Spleen (tissue), 11 donors: Measurements from ENCODE around the gene PITX1. TPM values are rescaled to one million over a fixed set of nuclear protein-coding genes. Genes with fewer than 3 reads are reported as not detected.

Experiments used
- DNase-seq: peaks from one replicate; pipeline ENCODE4 v3.0.0-alpha.2; 2020
- H3K27ac ChIP-seq, 8 donors: fragments of 200-600 bp; sonication (generic) in 7 of 8; 1 replicate in 4 of 8; 2 replicates in 4 of 8; pipeline versions ENCODE4 v1.5.0 to v1.8.0; 2016 to 2021; ENCODE audit warnings: inconsistent platforms in 4 of 8, mild to moderate bottlenecking in 4 of 8, moderate library complexity in 1 of 8
- H3K27me3 ChIP-seq, 7 donors: fragments of 200-600 bp; sonication (generic) in 6 of 7; replicated peaks in 1 of 7; 1 replicate in 4 of 7; 2 replicates in 3 of 7; pipeline versions ENCODE4 v1.5.0 to v1.8.0; 2016 to 2021; ENCODE audit warnings: inconsistent platforms in 3 of 7, mild to moderate bottlenecking in 1 of 7
- H3K36me3 ChIP-seq, 6 donors: fragments of 200-600 bp; sonication (generic) in 5 of 6; 1 replicate in 4 of 6; 2 replicates in 2 of 6; pipeline versions ENCODE4 v1.5.0 to v1.8.0; 2016 to 2021; ENCODE audit warnings: inconsistent platforms in 2 of 6
- H3K4me1 ChIP-seq, 6 donors: fragments of 200-600 bp; sonication (generic) in 5 of 6; 1 replicate in 3 of 6; 2 replicates in 3 of 6; pipeline versions ENCODE4 v1.5.0 to v1.8.0; 2016 to 2021; ENCODE audit warnings: inconsistent platforms in 3 of 6
- H3K4me3 ChIP-seq, 8 donors: fragments of 200-600 bp; sonication (generic) in 7 of 8; 1 replicate in 4 of 8; 2 replicates in 4 of 8; pipeline versions ENCODE4 v1.5.0 to v1.8.0; 2016 to 2021; ENCODE audit warnings: inconsistent platforms in 4 of 8, mild to moderate bottlenecking in 4 of 8, moderate library complexity in 2 of 8
- H3K9me3 ChIP-seq, 8 donors: fragments of 200-600 bp; sonication (generic) in 7 of 8; 1 replicate in 4 of 8; 2 replicates in 4 of 8; pipeline versions ENCODE4 v1.5.0 to v1.8.0; 2016 to 2021; ENCODE audit warnings: inconsistent platforms in 4 of 8
- POLR2A ChIP-seq, 3 donors: fragments of 450-650 bp; IDR thresholded peaks; one replicate each; pipeline ENCODE4 v1.5.1; 2017; ENCODE audit warnings: antibody characterized with exemption in 3 of 3, mild to moderate bottlenecking in 1 of 3
- POLR2AphosphoS5 ChIP-seq, 3 donors: sonication (generic); formaldehyde crosslinking; IDR thresholded peaks; one replicate each; pipeline ENCODE4 v1.5.1; 2017; ENCODE audit warnings: antibody characterized with exemption in 3 of 3
- WGBS, 5 donors: extraction: QIAGEN DNeasy Blood & Tissue Kit in 3 of 5; methylation state at CpG; one replicate each; pipeline versions ENCODE4 v1.1.5 to v1.1.7; 2013 to 2018; 5-methylcytosine and 5-hydroxymethylcytosine counted together
- intact Hi-C: fragments of 100-400 bp; cut with DNase I; formaldehyde crosslinking; loops from one replicate; pipeline ENCODE4 v1.15.0; 2023; ENCODE audit warnings: low total_unique reads
- polyA plus RNA-seq, 3 donors: library from polyadenylated mRNA; stranded (reverse); fragments of 200-250 nt; gene quantifications; one replicate each; pipeline ENCODE4 v1.2.1, GENCODE V29; 2013
- total RNA-seq, 7 donors: library from RNA; depleted of rRNA in 3 of 7; stranded (reverse); fragments of >200 nt in 3 of 7; fragmentation: NEBNext Ultra II Directional in 4 of 7; extraction: Animal tissue kit (Norgen Biotek cat#: 25700) in 4 of 7; gene quantifications; one replicate each; pipeline versions ENCODE4 v1.1.0 to v1.2.1, GENCODE V29; 2016 to 2021
- TF ChIP-seq, protein P1 (sequence below), 11 experiments: fragments of 200-600 bp in 7 of 11; fragments of 450-650 bp in 4 of 11; sonication (generic) in 4 of 11; IDR thresholded peaks in 8 of 11; conservative IDR thresholded peaks in 3 of 11; 1 replicate in 7 of 11; 2 replicates in 4 of 11; pipeline versions ENCODE4 v1.4.0 to v1.8.0; 2016 to 2021; ENCODE audit warnings: antibody characterized with exemption in 11 of 11, inconsistent platforms in 4 of 11, mild to moderate bottlenecking in 1 of 11
- donor health status: healthy with polysubstance abuse.
- donor health status: DM: no; HTN: no; CAD: no; lungs with moderate emphysema.
- donor health status: DM: no; HTN: no; CAD: no.
- donor health status: Bipolar disorder and iron deficiency.
- donor health status: healthy.
- donor health status: DM: no; HTN: no; CAD: no.
- donor health status: DM: yes; HTN: yes; CAD: no.

The PITX1 gene
- total and polyA plus RNA-seq, 10 donors, result 0.04 to 0.98 (median 0.24) TPM; not detected in 6

GRCh38 chr5:134989266-134989830 is 44.7 kb downstream of the PITX1 start:
- H3K27me3 ChIP-seq, result no peaks in the 10 kb centered on the region
- DNase-seq, result no peak
- intact Hi-C loops, result no loop called here
- H3K9me3 ChIP-seq, result peaks cover 0 to 2% (median 0%) of the 10 kb centered on the region in 8 donors
- H3K36me3 ChIP-seq, result no peaks in the 10 kb centered on the region
- no peak overlapping the region for H3K4me3 ChIP-seq
- H3K27ac ChIP-seq, result no peak overlapping the region
- TF ChIP-seq POLR2AphosphoS5 (IDR thresholded peaks at IDR 0.05) (no peak), POLR2A (IDR thresholded peaks at IDR 0.05) (no peak)
- TF ChIP-seq, protein P1, sequence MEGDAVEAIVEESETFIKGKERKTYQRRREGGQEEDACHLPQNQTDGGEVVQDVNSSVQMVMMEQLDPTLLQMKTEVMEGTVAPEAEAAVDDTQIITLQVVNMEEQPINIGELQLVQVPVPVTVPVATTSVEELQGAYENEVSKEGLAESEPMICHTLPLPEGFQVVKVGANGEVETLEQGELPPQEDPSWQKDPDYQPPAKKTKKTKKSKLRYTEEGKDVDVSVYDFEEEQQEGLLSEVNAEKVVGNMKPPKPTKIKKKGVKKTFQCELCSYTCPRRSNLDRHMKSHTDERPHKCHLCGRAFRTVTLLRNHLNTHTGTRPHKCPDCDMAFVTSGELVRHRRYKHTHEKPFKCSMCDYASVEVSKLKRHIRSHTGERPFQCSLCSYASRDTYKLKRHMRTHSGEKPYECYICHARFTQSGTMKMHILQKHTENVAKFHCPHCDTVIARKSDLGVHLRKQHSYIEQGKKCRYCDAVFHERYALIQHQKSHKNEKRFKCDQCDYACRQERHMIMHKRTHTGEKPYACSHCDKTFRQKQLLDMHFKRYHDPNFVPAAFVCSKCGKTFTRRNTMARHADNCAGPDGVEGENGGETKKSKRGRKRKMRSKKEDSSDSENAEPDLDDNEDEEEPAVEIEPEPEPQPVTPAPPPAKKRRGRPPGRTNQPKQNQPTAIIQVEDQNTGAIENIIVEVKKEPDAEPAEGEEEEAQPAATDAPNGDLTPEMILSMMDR (IDR thresholded peaks at IDR 0.05 in 8 of 11, conservative IDR thresholded peaks at IDR 0.05 in 3 of 11), result no peak
- WGBS, 5 donors, result 81 to 93% (median 89%) methylated on average over 3 of the region's 3 CpGs
- peaks cover 0 to 2% (median under 1%) of the 10 kb centered on the region in 6 donors for H3K4me1 ChIP-seq

- TF ChIP-seq POLR2A (IDR thresholded peaks at IDR 0.05), result no peak
- no peak for TF ChIP-seq POLR2AphosphoS5 (IDR thresholded peaks at IDR 0.05)
- TF ChIP-seq, protein P1 (IDR thresholded peaks at IDR 0.05 in 8 of 11, conservative IDR thresholded peaks at IDR 0.05 in 3 of 11), result no peak
- H3K9me3 ChIP-seq, result peaks cover 0 to 67% (median 60%) of the 10 kb centered on the region in 8 donors
- no peak for DNase-seq
- no peak overlapping the region for H3K27ac ChIP-seq
- 95 to 98% (median 97%) methylated on average over 1 of the region's 1 CpG for WGBS, 5 donors
- H3K27me3 ChIP-seq, result no peaks in the 10 kb centered on the region
- intact Hi-C loops, result no loop called here
- H3K36me3 ChIP-seq, result no peaks in the 10 kb centered on the region
- no peak overlapping the region for H3K4me3 ChIP-seq
- no peaks in the 10 kb centered on the region for H3K4me1 ChIP-seq
These were observed 51.8 kb downstream of the PITX1 start for GRCh38 chr5:134982230-134982629.

- H3K4me3 ChIP-seq, result no peak overlapping the region
- intact Hi-C loops, result no loop called here
- DNase-seq, result no peak
- TF ChIP-seq, protein P1 (IDR thresholded peaks at IDR 0.05 in 8 of 11, conservative IDR thresholded peaks at IDR 0.05 in 3 of 11), result no peak
- no peak for TF ChIP-seq POLR2A (IDR thresholded peaks at IDR 0.05)
- TF ChIP-seq POLR2AphosphoS5 (IDR thresholded peaks at IDR 0.05), result no peak
- no peak overlapping the region for H3K27ac ChIP-seq
- no peaks in the 10 kb centered on the region for H3K4me1 ChIP-seq
- peaks cover 0 to 81% (median 73%) of the 10 kb centered on the region in 8 donors for H3K9me3 ChIP-seq
- H3K36me3 ChIP-seq, result peaks cover 0 to 9% (median 0%) of the 10 kb centered on the region in 6 donors
- WGBS, 5 donors, result 87 to 97% (median 94%) methylated on average over 3 of the region's 3 CpGs
- H3K27me3 ChIP-seq, result no peaks in the 10 kb centered on the region
These were observed 54.6 kb downstream of the PITX1 start for GRCh38 chr5:134979416-134979815.

Other genes with a start within 250 kb of the PITX1 start
- gene C5orf24, start 188.3 kb downstream of the PITX1 start, total RNA-seq, result 10 to 100 TPM; 27.3 to 48.1 (median 39.1) TPM
- gene C5orf24, start 188.3 kb downstream of the PITX1 start, polyA plus RNA-seq, result 10 to 100 TPM; 12.3 to 15.6 (median 15.3) TPM
- 100 to 1,000 TPM in 1 of 7 donors, 10 to 100 TPM in 6; 45.9 to 109 (median 63.4) TPM for gene TXNDC15, start 159.9 kb downstream of the PITX1 start, total RNA-seq
- gene TXNDC15, start 159.9 kb downstream of the PITX1 start, polyA plus RNA-seq, result 10 to 100 TPM; 37.4 to 60.8 (median 39.8) TPM
- gene PCBD2, start 129.1 kb downstream of the PITX1 start, total RNA-seq, result 10 to 100 TPM in 5 of 7 donors, 1 to 10 TPM in 2; 8.1 to 15.8 (median 10.2) TPM
- 1 to 10 TPM; 2.8 to 5.9 (median 4.3) TPM for gene PCBD2, start 129.1 kb downstream of the PITX1 start, polyA plus RNA-seq
- under 1 TPM in 4 of 7 donors, not detected in 3; 0.40 to 0.89 (median 0.65) TPM for gene CATSPER3, start 66.3 kb downstream of the PITX1 start, total RNA-seq
- under 1 TPM; 0.35 to 0.44 (median 0.39) TPM for gene CATSPER3, start 66.3 kb downstream of the PITX1 start, polyA plus RNA-seq